NCI-H128 (cell line): ENCODE data around the gene PGBD2.
"Not testable (repeated sequence)": the region's sequence is repeated elsewhere in the genome, so short reads cannot be mapped to it uniquely, and the experiment has no call there.

Experiments used
- DNase-seq: peaks from one replicate; lab custom pipeline; 2025; ENCODE audit not compliant: unreplicated experiment; lab: John Stamatoyannopoulos, UW

Gene PGBD2

DNA sequence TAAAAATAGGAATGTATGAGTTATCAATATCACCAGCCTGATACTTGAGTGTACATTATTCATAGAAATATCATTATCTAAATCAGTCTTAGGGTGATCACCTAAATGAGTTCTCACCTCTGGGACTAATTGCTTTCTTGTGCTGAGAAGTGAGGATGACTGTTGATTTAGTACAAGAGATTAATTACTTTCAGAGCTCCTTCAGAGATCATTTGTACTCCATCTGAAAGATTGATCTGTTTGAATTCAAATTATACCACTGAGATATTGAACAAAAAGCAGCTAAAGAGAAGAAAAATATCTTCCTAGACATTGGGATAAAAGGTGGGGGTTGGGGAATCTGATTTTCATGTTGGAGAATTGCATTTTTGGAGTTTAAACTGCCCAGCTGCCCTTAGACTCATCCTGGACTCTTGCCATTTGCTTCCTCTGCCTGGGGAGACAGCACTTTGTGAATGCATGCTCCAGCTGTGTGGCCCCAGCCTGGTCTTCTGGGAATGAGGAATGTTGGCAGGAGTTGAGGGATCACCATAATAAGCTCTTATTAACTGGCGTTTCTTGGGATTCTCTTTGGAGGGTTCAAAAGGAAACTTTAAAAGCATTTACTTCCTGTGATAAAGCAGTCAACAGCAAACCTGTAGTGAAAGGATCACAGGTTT is 19.7 kb upstream of the PGBD2 start:
- no peak for DNase-seq

DNA sequence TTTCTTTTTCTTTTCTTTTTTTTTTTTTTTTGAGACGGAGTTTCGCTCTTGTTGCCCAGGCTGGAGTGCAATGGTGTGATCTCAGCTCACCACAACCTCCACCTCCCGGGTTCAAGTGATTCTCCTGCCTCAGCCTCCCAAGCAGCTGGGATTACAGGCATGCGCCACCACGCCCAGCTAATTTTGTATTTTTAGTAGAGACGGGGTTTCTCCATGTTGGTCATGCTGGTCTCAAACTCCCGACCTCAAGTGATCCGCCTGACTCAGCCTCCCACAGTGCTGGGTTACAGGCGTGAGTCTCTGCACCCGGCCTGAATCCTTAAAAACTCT is 16.2 kb upstream of the PGBD2 start:
- not testable (repeated sequence) for DNase-seq

- no peak for DNase-seq
Measured at GRCh38 chr1:248890549-248891498, 15.2 kb upstream of the PGBD2 start.

- no peak for DNase-seq
Measured at GRCh38 chr1:248891758-248892157, 14.3 kb upstream of the PGBD2 start.

- DNase-seq, result no peak
Measured at GRCh38 chr1:248892590-248892989, 13.4 kb upstream of the PGBD2 start.

- DNase-seq, result no peak
Measured at GRCh38 chr1:248894837-248895236, 11.2 kb upstream of the PGBD2 start.

GRCh38 chr1:248897412-248898337 is 8.4 kb upstream of the PGBD2 start:
- DNase-seq, result no peak

DNA sequence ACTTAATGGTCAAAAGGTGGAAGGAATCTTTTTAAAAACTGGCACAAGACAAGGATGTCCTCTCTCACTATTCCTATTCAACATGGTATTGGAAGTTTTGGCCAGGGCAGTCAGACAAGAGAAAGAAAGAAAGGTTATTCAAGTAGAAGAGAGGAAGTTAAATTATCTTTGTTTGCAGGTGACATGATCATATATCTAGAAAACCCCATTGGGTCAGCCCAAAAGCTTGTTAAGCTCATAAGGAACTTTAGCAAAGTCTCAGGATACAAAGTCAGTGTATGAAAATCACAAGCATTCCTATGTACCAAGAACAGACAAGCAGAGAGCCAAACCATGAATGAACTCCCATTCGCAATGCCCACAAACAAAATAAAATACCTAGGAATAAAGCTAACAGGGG is 5.4 kb upstream of the PGBD2 start:
- no peak for DNase-seq

DNA sequence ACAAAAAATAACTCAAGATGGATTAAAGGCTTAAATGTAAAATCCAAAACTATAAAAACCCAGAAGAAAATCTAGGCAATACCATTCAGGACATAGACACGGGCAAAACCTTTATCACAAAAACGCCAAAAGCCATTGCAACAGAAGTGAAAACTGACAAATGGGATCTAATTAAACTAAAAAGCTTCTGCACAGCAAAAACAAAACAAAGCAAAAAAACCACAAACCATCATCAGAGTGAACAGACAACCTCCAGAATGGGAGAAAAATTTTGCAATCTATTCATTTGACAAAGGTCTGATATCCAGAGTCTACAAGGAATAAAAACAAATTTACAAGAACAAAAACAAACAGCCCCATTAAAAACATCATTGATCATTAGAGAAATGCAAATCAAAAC is 4.5 kb upstream of the PGBD2 start:
- DNase-seq, result no peak

DNA sequence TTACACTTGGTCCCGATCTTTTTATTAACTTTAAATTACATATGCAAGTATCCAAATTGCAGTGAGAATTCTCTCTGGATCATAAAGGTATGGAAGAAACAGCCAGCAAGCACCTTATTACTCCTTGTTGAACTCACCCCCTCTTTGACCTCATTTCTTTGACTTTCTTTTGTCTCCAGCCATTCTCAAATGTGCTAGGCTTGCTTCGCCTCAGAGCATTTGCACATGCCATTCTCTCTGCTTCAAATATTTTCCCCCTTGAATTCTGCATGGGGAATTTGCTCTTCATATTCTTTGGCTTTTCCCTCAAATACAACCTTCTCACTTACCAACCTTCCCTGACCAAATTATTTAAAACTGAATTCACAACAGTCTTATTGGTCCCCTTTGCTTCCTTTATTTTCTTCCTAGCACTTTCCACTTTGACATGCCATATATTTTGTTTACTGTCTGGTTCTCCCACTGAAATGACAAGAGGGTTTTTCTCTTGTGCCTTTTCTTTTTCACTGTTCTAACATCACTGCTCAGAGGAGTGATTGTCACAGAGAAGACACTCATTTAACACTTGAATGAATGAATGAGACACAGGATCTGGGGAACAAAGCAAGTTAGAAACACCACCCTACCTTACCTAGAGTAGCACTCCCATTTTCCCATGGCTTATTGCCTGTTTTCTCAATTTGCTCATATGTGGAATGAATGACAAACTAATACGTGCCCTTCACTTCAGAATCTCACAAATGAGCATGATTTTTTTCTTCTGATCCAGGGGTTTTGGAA is 1.4 kb upstream of the PGBD2 start:
- no peak for DNase-seq

GRCh38 chr1:248905662-248906008 is 400 bp upstream of the PGBD2 start:
- no peak for DNase-seq

- no peak for DNase-seq
Measured at GRCh38 chr1:248906753-248907661, 972 bp downstream of the PGBD2 start.

- no peak for DNase-seq
Measured at GRCh38 chr1:248910761-248911160, 4.7 kb downstream of the PGBD2 start.

DNA sequence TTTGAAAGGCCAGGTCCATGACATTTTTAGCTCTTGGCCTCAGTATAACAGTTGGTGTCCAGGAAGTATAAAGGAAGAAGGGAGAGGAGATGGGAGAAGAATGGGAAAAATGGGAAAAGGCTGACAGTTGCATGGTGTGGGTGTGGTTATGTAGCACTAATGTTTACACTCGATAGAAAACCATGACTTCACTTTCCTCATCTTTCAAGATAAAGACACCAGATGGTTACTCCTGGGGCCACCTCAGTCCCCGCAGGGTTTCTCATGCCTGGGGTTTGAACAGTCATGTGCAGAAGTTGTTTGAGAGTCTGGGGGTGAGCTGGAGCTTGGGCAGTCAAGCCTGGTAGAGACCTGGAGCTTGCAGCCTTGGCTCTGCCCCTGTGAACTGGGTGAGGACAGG is 7.9 kb downstream of the PGBD2 start:
- no peak for DNase-seq

DNA sequence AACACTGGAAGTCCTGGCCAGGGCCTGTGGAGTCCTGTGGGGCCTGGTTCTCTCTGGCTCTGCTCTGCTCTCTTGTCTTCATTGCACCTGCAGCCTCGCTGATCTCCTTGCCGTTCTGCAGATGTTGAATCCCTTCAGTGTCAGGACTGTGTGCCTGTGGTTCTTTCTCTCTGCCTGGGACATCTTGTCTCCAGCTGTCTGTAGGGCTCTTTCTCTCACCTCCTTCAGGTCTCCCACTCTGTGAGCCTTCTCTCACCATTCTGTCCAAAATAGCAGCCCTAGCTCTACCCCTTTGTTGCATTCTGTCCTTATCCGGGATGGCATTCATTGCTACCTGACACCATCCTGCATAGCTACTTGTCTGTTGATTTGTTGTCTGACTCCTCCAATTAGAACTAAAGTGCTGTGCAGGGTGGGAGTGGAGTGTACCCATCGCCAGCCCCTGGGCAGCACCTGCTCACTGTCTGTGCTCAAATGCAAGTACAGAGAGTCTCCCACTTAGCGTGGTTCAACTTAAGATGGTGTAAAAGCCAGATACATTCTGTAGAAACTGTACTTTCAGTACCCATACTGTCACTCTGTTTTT is 8.9 kb downstream of the PGBD2 start:
- DNase-seq, result peak; percentile 13

DNA sequence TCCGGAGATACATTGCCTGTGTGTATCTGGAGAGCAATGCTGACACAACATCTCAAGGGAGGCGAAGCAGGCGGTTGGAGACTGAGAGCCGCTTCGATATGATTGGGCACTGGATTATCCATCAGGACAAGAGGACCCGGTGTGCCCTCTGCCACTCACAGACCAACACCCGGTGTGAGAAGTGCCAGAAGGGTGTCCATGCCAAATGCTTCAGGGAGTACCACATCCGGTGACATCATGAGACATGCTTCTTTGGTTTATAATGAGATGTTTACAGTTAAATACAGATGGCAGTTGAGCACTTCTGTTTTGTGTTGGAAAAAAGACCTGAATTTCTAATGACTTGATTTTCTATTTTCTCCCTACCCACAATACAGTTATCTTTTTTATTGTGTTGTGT is 12.1 kb downstream of the PGBD2 start:
- no peak for DNase-seq

- no peak for DNase-seq
Measured at GRCh38 chr1:248923352-248924338, 17.6 kb downstream of the PGBD2 start.
